SU-DHL-6 (cell line): ENCODE data around the gene ANKRD63.

Experiments used
- CTCF ChIP-seq: fragments of 200-600 bp; sonication (generic); IDR thresholded peaks from one replicate; pipeline ENCODE4 v1.5.1; 2017; ENCODE audit warnings: antibody characterized with exemption, mild to moderate bottlenecking, low read length, moderate library complexity; ENCODE audit not compliant: insufficient read depth, poor library complexity, severe bottlenecking
- EZH2phosphoT487 ChIP-seq: fragments of 200-600 bp; sonication (generic), shearing (Covaris generic); conservative IDR thresholded peaks from 2 replicates; pipeline ENCODE4 v1.6.1; 2018; ENCODE audit warnings: mild to moderate bottlenecking, antibody characterized with exemption, low read length, moderate library complexity, mixed read lengths

GRCh38 chr15:40242601-40243000 lies 40.3 kb downstream of the ANKRD63 start:
- TF ChIP-seq CTCF (no peak), EZH2phosphoT487 (no peak)
